Activated T-cell treated with anti-CD3 and anti-CD28 coated beads, Interleukin-2, amount 50 U/mL, for 72 hours (primary cell): ENCODE measurements around the gene GRPR. TPM values are rescaled to one million over a fixed set of nuclear protein-coding genes. Genes with fewer than 3 reads are reported as not detected.
"Not testable (repeated sequence)": the region's sequence is repeated elsewhere in the genome, so short reads cannot be mapped to it uniquely, and the experiment has no call there.

ENCODE experiments used
- ATAC-seq, 2 donors: fragments of 150-1000 bp; cut with Tn5 transposase; replicated peaks in 1 of 2; 2 replicates each; pipeline ENCODE4 v1.10.0; 2021; ENCODE audit warnings: moderate library complexity in 2 of 2, mild to moderate bottlenecking in 1 of 2
- DNase-seq, 2 donors: peaks; one replicate each; pipeline ENCODE4 v3.0.0; 2021 to 2022; ENCODE audit warnings: mixed read lengths in 1 of 2
- H3K27ac Mint-ChIP-seq: one replicate; pipeline ENCODE4 v1.8.0; 2022; ENCODE audit warnings: mild to moderate bottlenecking, moderate library complexity, mixed read lengths
- H3K27me3 Mint-ChIP-seq: one replicate; pipeline ENCODE4 v1.8.0; 2022; ENCODE audit warnings: low read depth, mixed read lengths
- H3K36me3 Mint-ChIP-seq, 2 donors: one replicate each; pipeline ENCODE4 v1.8.0; 2022; ENCODE audit warnings: mixed read lengths in 2 of 2, mild to moderate bottlenecking in 1 of 2; ENCODE audit not compliant: insufficient read depth in 2 of 2
- H3K4me1 Mint-ChIP-seq: one replicate; pipeline ENCODE4 v1.8.0; 2022; ENCODE audit warnings: low read depth, mixed read lengths
- H3K4me3 Mint-ChIP-seq, 2 donors: one replicate each; pipeline ENCODE4 v1.8.0; 2022; ENCODE audit warnings: mild to moderate bottlenecking in 2 of 2, mixed read lengths in 2 of 2, moderate library complexity in 2 of 2
- H3K9me3 Mint-ChIP-seq, 2 donors: one replicate each; pipeline ENCODE4 v1.8.0; 2022; ENCODE audit warnings: mixed read lengths in 2 of 2
- total RNA-seq, 2 donors: library from RNA; stranded (reverse); gene quantifications; one replicate each; pipeline ENCODE4 v1.2.3, GENCODE V29; 2022

The GRPR gene
- total RNA-seq, 2 donors from 2014 or later: 0.23 TPM; not detected in 1

- Mint-ChIP-seq H3K27ac (no peak within 1 kb of the TSS), H3K27me3 (peaks cover 46% of the 10 kb centered on the region), H3K4me3 (no peak within 1 kb of the TSS), H3K4me1 (no peaks in the 10 kb centered on the region), H3K9me3 (no peaks in the 10 kb centered on the region), H3K36me3 (peaks cover 0 to 1% of the 10 kb centered on the region in 2 donors)
- DNase-seq (no peak), ATAC-seq (no peak)
Measured at GRCh38 chrX:16167181-16167580, 43.8 kb downstream of the GRPR start, which contains the start of gene MAGEB17. TSS of gene MAGEB17 (plus strand) at chrX:16167481. CDS start at chrX:16170383, 2,902 bp downstream.

GRCh38 chrX:16171039-16171438 is 47.7 kb downstream of the GRPR start:
- no peak for DNase-seq
- H3K27me3 Mint-ChIP-seq: peaks cover 33% of the 10 kb centered on the region
- no peaks in the 10 kb centered on the region for H3K9me3 Mint-ChIP-seq
- H3K4me1 Mint-ChIP-seq: no peaks in the 10 kb centered on the region
- peaks cover 0 to 1% of the 10 kb centered on the region in 2 donors for H3K36me3 Mint-ChIP-seq
- no peak overlapping the region for H3K4me3 Mint-ChIP-seq
- ATAC-seq: no peak
- no peak overlapping the region for H3K27ac Mint-ChIP-seq

- Mint-ChIP-seq H3K4me3 (no peak overlapping the region), H3K9me3 (no peaks in the 10 kb centered on the region), H3K36me3 (peaks cover 0 to 1% of the 10 kb centered on the region in 2 donors), H3K27ac (no peak overlapping the region), H3K4me1 (no peaks in the 10 kb centered on the region), H3K27me3 (peaks cover 24% of the 10 kb centered on the region)
- DNase-seq (no peak), ATAC-seq (no peak)
Measured at GRCh38 chrX:16171944-16172343, 48.6 kb downstream of the GRPR start.

GRCh38 chrX:16172391-16172790 is 49.0 kb downstream of the GRPR start:
- Mint-ChIP-seq H3K36me3 (peaks cover 0 to 1% of the 10 kb centered on the region in 2 donors), H3K27me3 (peaks cover 25% of the 10 kb centered on the region), H3K4me1 (no peaks in the 10 kb centered on the region), H3K27ac (no peak overlapping the region), H3K4me3 (no peak overlapping the region), H3K9me3 (no peaks in the 10 kb centered on the region)
- no peak for ATAC-seq
- DNase-seq: no peak

GRCh38 chrX:16175329-16176061 is 52.1 kb downstream of the GRPR start:
- Mint-ChIP-seq H3K4me1 (no peaks in the 10 kb centered on the region), H3K27ac (no peak overlapping the region), H3K4me3 (no peak overlapping the region), H3K9me3 (no peaks in the 10 kb centered on the region), H3K36me3 (no peaks in the 10 kb centered on the region), H3K27me3 (peaks cover 54% of the 10 kb centered on the region)
- no peak for DNase-seq
- ATAC-seq: no peak

GRCh38 chrX:16177260-16177659 is 53.9 kb downstream of the GRPR start:
- Mint-ChIP-seq H3K27ac (no peak overlapping the region), H3K4me1 (no peaks in the 10 kb centered on the region), H3K36me3 (no peaks in the 10 kb centered on the region), H3K27me3 (peaks cover 63% of the 10 kb centered on the region), H3K9me3 (no peaks in the 10 kb centered on the region), H3K4me3 (no peak overlapping the region)
- DNase-seq (no peak), ATAC-seq (no peak)

- not testable (repeated sequence) for H3K36me3 Mint-ChIP-seq, H3K4me3 Mint-ChIP-seq, H3K9me3 Mint-ChIP-seq, ATAC-seq, H3K4me1 Mint-ChIP-seq, H3K27ac Mint-ChIP-seq, DNase-seq
- peaks cover 50% of the 10 kb centered on the region for H3K27me3 Mint-ChIP-seq
Measured at GRCh38 chrX:16183843-16184242, 60.5 kb downstream of the GRPR start.

- H3K4me3 Mint-ChIP-seq: no peak overlapping the region
- peak; percentile 86 to 95 for ATAC-seq
- H3K9me3 Mint-ChIP-seq: no peaks in the 10 kb centered on the region
- DNase-seq: peak in 1 of 2 donors; percentile 1
- peaks cover 39% of the 10 kb centered on the region for H3K27me3 Mint-ChIP-seq
- peaks cover 6% of the 10 kb centered on the region for H3K4me1 Mint-ChIP-seq
- H3K27ac Mint-ChIP-seq: no peak overlapping the region
- no peaks in the 10 kb centered on the region for H3K36me3 Mint-ChIP-seq
Measured at GRCh38 chrX:16185725-16186136, 62.4 kb downstream of the GRPR start.

GRCh38 chrX:16186380-16187007 is 63.1 kb downstream of the GRPR start:
- ATAC-seq: no peak
- H3K9me3 Mint-ChIP-seq: no peaks in the 10 kb centered on the region
- peaks cover 6% of the 10 kb centered on the region for H3K4me1 Mint-ChIP-seq
- DNase-seq: no peak
- no peak overlapping the region for H3K4me3 Mint-ChIP-seq
- H3K27ac Mint-ChIP-seq: no peak overlapping the region
- H3K27me3 Mint-ChIP-seq: peaks cover 33% of the 10 kb centered on the region
- no peaks in the 10 kb centered on the region for H3K36me3 Mint-ChIP-seq

- peaks cover 33% of the 10 kb centered on the region for H3K27me3 Mint-ChIP-seq
- H3K4me3 Mint-ChIP-seq: no peak overlapping the region
- no peaks in the 10 kb centered on the region for H3K36me3 Mint-ChIP-seq
- peaks cover 6% of the 10 kb centered on the region for H3K4me1 Mint-ChIP-seq
- no peak overlapping the region for H3K27ac Mint-ChIP-seq
- no peak for ATAC-seq
- no peaks in the 10 kb centered on the region for H3K9me3 Mint-ChIP-seq
- no peak for DNase-seq
Measured at GRCh38 chrX:16187024-16187760, 63.8 kb downstream of the GRPR start.

GRCh38 chrX:16188687-16189086 is 65.3 kb downstream of the GRPR start:
- Mint-ChIP-seq H3K4me3 (no peak overlapping the region), H3K36me3 (no peaks in the 10 kb centered on the region), H3K27ac (no peak overlapping the region), H3K4me1 (peaks cover 6% of the 10 kb centered on the region), H3K9me3 (no peaks in the 10 kb centered on the region), H3K27me3 (peaks cover 23% of the 10 kb centered on the region)
- DNase-seq (no peak), ATAC-seq (no peak)

GRCh38 chrX:16191605-16192004 is 68.2 kb downstream of the GRPR start:
- Mint-ChIP-seq H3K9me3 (no peaks in the 10 kb centered on the region), H3K4me1 (no peaks in the 10 kb centered on the region), H3K36me3 (no peaks in the 10 kb centered on the region), H3K27me3 (peaks cover 24% of the 10 kb centered on the region), H3K4me3 (no peak overlapping the region), H3K27ac (no peak overlapping the region)
- DNase-seq: no peak
- ATAC-seq: no peak

GRCh38 chrX:16196829-16197228 is 73.5 kb downstream of the GRPR start:
- Mint-ChIP-seq H3K27me3 (peaks cover 49% of the 10 kb centered on the region), H3K27ac (no peak overlapping the region), H3K4me3 (no peak overlapping the region), H3K36me3 (no peaks in the 10 kb centered on the region), H3K9me3 (no peaks in the 10 kb centered on the region), H3K4me1 (no peaks in the 10 kb centered on the region)
- no peak for ATAC-seq
- DNase-seq: no peak
